Gastroesophageal sphincter (tissue), 3 donors: ENCODE results near the gene KL.

Source experiments
- CTCF ChIP-seq, 4 experiments: fragments of 200-600 bp in 2 of 4; fragments of 450-650 bp in 2 of 4; sonication (generic) in 1 of 4; IDR thresholded peaks; one replicate each; pipeline ENCODE4 v1.5.1; 2017 to 2019; ENCODE audit warnings: antibody characterized with exemption in 4 of 4, mild to moderate bottlenecking in 2 of 4, moderate library complexity in 2 of 4
- EP300 ChIP-seq: sonication (generic); formaldehyde crosslinking; IDR thresholded peaks from one replicate; pipeline ENCODE4 v1.6.1; 2017; ENCODE audit warnings: antibody characterized with exemption, mild to moderate bottlenecking

- TF ChIP-seq CTCF (IDR thresholded peaks at IDR 0.05) (no peak), EP300 (no peak)
Measured at GRCh38 chr13:33037673-33038072, 21.4 kb downstream of the KL start.
